ENCODE measurements around the gene TPM1. TPM values are rescaled to one million over a fixed set of nuclear protein-coding genes. Genes with fewer than 3 reads are reported as not detected.

TPM1 gene
- total RNA-seq, 1 donor from 2014 or later = 498 TPM

GRCh38 chr15:63051156-63052066 is 8.9 kb downstream of the TPM1 start:
- no peak for DNase-seq (ENCODE audit: extremely low spot score in 2 of 2)
- H3K4me1 ChIP-seq = peaks cover 73% of the 10 kb centered on the region

DNA sequence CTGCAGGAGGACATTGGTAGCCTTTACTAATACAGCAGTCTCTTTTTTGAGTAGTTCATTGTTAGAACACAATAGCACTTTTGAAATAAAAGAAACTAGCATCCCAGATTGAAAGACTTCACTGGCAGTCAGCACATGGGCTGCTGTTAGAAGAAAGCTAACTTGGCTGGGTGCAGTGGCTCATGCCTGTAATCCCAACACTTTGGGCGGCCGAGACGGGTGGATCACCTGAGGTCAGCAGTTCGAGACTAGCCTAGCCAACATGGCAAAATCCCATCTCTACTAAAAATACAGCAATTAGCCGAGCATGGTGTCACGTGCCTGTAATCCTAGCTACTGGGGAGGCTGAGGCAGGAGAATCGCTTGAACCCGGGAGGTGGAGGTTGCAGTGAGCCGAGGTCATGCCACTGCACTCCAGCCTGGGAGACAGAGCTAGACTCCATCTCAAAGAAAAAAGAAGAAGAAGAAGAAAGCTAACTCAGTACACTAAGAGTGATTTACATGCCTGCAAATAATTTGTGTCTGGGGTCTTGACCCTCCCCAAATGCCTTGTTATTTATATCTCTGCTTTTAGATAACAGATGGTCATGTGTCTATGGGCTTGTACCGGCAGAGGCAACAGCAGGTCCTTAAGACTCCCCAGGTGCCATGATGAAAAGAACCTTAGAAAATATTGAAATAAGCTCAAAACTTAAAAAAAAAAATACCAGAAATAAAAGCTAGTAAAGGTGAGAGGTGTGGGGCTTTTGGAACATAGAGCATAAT is 9.7 kb downstream of the TPM1 start:
- DNase-seq (ENCODE audit: extremely low spot score in 2 of 2) = no peak
- TF ChIP-seq POLR2A (IDR thresholded peaks at IDR 0.05) = no peak
- TF ChIP-seq, protein P1, sequence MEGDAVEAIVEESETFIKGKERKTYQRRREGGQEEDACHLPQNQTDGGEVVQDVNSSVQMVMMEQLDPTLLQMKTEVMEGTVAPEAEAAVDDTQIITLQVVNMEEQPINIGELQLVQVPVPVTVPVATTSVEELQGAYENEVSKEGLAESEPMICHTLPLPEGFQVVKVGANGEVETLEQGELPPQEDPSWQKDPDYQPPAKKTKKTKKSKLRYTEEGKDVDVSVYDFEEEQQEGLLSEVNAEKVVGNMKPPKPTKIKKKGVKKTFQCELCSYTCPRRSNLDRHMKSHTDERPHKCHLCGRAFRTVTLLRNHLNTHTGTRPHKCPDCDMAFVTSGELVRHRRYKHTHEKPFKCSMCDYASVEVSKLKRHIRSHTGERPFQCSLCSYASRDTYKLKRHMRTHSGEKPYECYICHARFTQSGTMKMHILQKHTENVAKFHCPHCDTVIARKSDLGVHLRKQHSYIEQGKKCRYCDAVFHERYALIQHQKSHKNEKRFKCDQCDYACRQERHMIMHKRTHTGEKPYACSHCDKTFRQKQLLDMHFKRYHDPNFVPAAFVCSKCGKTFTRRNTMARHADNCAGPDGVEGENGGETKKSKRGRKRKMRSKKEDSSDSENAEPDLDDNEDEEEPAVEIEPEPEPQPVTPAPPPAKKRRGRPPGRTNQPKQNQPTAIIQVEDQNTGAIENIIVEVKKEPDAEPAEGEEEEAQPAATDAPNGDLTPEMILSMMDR (IDR thresholded peaks at IDR 0.05) = no peak
- no peak for TF ChIP-seq POLR2AphosphoS5 (IDR thresholded peaks at IDR 0.05; ENCODE audit: insufficient read depth in 1 of 2, low read depth in 1 of 2)
- peaks cover 73% of the 10 kb centered on the region for H3K4me1 ChIP-seq
- H3K9me3 ChIP-seq = no peaks in the 10 kb centered on the region
- peak overlapping the region; percentile 65 for H3K27ac ChIP-seq
- H3K27me3 ChIP-seq = no peaks in the 10 kb centered on the region
- H3K36me3 ChIP-seq = peaks cover 0 to 6% of the 10 kb centered on the region in 2 donors
- intact Hi-C loops (cut with DNase I) = loop anchor here (10.0 kb wide), 1 partner anchor 353 kb away; no protein-coding TSS in a partner anchor
- H3K4me3 ChIP-seq = no peak overlapping the region

More at GRCh38 chr15:63051156-63052066, 8.9 kb downstream of the TPM1 start:
- Histone ChIP-seq H3K4me3 (peak overlapping the region in 1 of 2 donors; percentile 27), H3K36me3 (no peaks in the 10 kb centered on the region), H3K27me3 (no peaks in the 10 kb centered on the region), H3K9me3 (no peaks in the 10 kb centered on the region), H3K27ac (peak overlapping the region; percentile 65)
- intact Hi-C loops (cut with DNase I) = loop anchor here (10.0 kb wide), 1 partner anchor 353 kb away; no protein-coding TSS in a partner anchor
- TF ChIP-seq POLR2AphosphoS5 (IDR thresholded peaks at IDR 0.05; ENCODE audit: insufficient read depth in 1 of 2, low read depth in 1 of 2) = peak in 1 of 2 donors; percentile 37
- TF ChIP-seq, protein P1 (IDR thresholded peaks at IDR 0.05) = no peak

- peak overlapping the region in 1 of 2 donors; percentile 6 for H3K4me3 ChIP-seq
- intact Hi-C loops (cut with DNase I) = loop anchor here (10.0 kb wide), 1 partner anchor 352 kb away; no protein-coding TSS in a partner anchor
Observed at GRCh38 chr15:63052961-63053698, 10.6 kb downstream of the TPM1 start.

GRCh38 chr15:63054281-63054683 is 11.7 kb downstream of the TPM1 start:
- TF ChIP-seq POLR2A (IDR thresholded peaks at IDR 0.05) (no peak), POLR2AphosphoS5 (IDR thresholded peaks at IDR 0.05; ENCODE audit: insufficient read depth in 1 of 2, low read depth in 1 of 2) (no peak)
- TF ChIP-seq, protein P1 (IDR thresholded peaks at IDR 0.05) = no peak
- DNase-seq (ENCODE audit: extremely low spot score in 2 of 2) = no peak
- no peaks in the 10 kb centered on the region for H3K9me3 ChIP-seq
- H3K4me3 ChIP-seq = no peak overlapping the region
- intact Hi-C loops (cut with DNase I) = loop anchor here (10.0 kb wide), 1 partner anchor 351 kb away; no protein-coding TSS in a partner anchor
- peaks cover 67% of the 10 kb centered on the region for H3K4me1 ChIP-seq
- peaks cover 0 to 27% of the 10 kb centered on the region in 2 donors for H3K36me3 ChIP-seq
- no peaks in the 10 kb centered on the region for H3K27me3 ChIP-seq
- peak overlapping the region; percentile 65 for H3K27ac ChIP-seq

More at GRCh38 chr15:63052961-63053698, 10.6 kb downstream of the TPM1 start:
- no peak for DNase-seq (ENCODE audit: extremely low spot score in 2 of 2)
- Histone ChIP-seq H3K27me3 (no peaks in the 10 kb centered on the region), H3K4me1 (peaks cover 73% of the 10 kb centered on the region), H3K27ac (peak overlapping the region; percentile 65), H3K36me3 (peaks cover 0 to 15% of the 10 kb centered on the region in 2 donors), H3K9me3 (no peaks in the 10 kb centered on the region)
- TF ChIP-seq POLR2A (IDR thresholded peaks at IDR 0.05) (no peak), POLR2AphosphoS5 (IDR thresholded peaks at IDR 0.05; ENCODE audit: insufficient read depth in 1 of 2, low read depth in 1 of 2) (peak; percentile 18 to 47)

All from vagina (tissue), 2 donors.